Activated naive CD8-positive, alpha-beta T cell treated with anti-CD3 and anti-CD28 coated beads for 36 hours (primary cell): Measurements from ENCODE around the gene FADS1. TPM values are rescaled to one million over a fixed set of nuclear protein-coding genes. Genes with fewer than 3 reads are reported as not detected.

Source experiments
- DNase-seq: peaks from one replicate; pipeline ENCODE4 v3.0.0; 2021
- H3K27ac Mint-ChIP-seq: one replicate; pipeline ENCODE4 v1.8.0; 2022; ENCODE audit warnings: mild to moderate bottlenecking, moderate library complexity, mixed read lengths
- H3K27me3 Mint-ChIP-seq: one replicate; pipeline ENCODE4 v1.8.0; 2022; ENCODE audit warnings: mild to moderate bottlenecking, mixed read lengths
- H3K36me3 Mint-ChIP-seq: one replicate; pipeline ENCODE4 v1.8.0; 2021; ENCODE audit warnings: mild to moderate bottlenecking, mixed read lengths
- H3K4me1 Mint-ChIP-seq: one replicate; pipeline ENCODE4 v1.8.0; 2021; ENCODE audit warnings: mixed read lengths
- H3K4me3 Mint-ChIP-seq: one replicate; pipeline ENCODE4 v1.8.0; 2022; ENCODE audit warnings: mild to moderate bottlenecking, moderate library complexity, mixed read lengths
- H3K9me3 Mint-ChIP-seq: one replicate; pipeline ENCODE4 v1.8.0; 2022; ENCODE audit warnings: mixed read lengths
- total RNA-seq, 2 experiments: library from RNA; stranded (reverse); gene quantifications; one replicate each; pipeline ENCODE4 v1.2.3, GENCODE V29; 2021

The FADS1 gene
- total RNA-seq, 2 experiments from 2014 or later, result 18.1 to 18.2 TPM

DNA sequence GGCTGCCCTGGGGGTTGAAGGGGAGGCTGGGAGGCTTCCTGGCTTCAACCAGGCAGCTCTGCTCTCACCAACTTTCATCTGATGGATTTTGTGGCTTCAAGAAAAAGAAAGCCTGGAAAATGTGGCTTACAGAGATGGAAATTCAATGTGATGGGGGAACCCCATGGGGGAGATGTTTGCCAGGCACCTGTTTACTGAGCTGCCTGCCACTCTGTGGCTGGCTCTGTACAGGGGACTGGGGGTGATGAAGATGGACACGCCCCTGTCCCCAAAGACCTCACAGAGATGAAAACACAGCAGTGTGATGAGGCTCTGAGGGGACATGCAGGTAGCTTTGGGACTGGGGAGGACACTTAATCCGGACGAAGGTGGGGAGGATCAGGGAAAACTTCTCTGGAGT is 34.5 kb downstream of the FADS1 start:
- Mint-ChIP-seq H3K9me3 (no peaks in the 10 kb centered on the region), H3K27ac (no peak overlapping the region), H3K4me1 (peaks cover 10% of the 10 kb centered on the region), H3K27me3 (peaks cover 8% of the 10 kb centered on the region), H3K4me3 (no peak overlapping the region), H3K36me3 (no peaks in the 10 kb centered on the region)
- DNase-seq, result no peak

DNA sequence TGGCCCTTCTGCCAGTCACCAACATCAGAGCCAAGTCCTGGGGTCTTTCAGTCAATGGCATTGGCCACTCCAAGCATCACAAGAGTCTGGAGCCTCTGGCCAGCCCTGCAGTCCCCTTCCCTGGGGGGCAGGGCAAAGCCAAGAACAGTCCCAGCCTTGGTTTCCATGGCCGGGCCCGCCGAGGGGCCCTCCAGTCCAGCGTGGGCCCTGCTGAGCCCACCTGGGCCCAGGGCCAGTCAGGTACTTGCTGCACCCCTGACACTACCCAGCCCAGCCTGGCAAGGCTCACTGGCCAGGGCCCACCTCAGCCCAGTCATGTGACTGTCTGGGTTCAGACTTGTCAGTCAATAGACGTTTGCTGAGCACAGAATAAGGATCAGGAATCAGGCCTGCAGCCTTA is 35.2 kb downstream of the FADS1 start:
- H3K27ac Mint-ChIP-seq, result no peak overlapping the region

DNA sequence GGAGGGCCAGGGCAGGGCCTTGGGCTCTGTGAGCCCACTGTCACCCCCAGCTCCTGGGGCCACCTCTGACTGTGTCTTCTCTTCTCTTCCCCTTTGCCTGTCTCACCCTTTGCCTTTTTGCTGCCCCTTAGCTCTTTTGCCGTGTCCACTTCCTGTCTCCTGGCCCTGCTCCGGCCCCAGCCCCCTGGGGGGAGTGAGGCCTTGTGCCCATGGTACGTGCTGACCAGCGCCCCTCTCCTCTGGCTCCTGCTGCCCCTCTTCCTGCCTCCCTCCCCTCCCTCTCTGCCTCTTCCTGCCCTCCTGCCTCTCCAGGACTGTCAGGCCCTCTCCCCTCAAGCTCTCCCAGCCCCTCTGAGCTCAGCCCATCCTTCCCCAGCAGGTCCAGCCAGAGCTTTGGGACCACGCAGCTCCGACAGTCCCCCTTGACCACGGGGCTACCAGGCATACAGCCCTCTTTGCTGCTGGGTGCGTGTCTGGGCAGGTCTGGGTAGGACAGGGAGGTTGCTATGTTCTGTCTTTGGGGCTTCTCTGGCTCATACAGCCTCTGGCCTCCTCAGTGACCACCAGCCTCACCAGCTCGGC is 36.1 kb downstream of the FADS1 start:
- H3K36me3 Mint-ChIP-seq, result no peaks in the 10 kb centered on the region
- DNase-seq, result no peak
- peaks cover 12% of the 10 kb centered on the region for H3K27me3 Mint-ChIP-seq
- no peak overlapping the region for H3K27ac Mint-ChIP-seq
- H3K4me3 Mint-ChIP-seq, result no peak overlapping the region
- peaks cover 14% of the 10 kb centered on the region for H3K4me1 Mint-ChIP-seq
- H3K9me3 Mint-ChIP-seq, result no peaks in the 10 kb centered on the region

More for the DNA sequence above, 35.2 kb downstream of the FADS1 start:
- no peak overlapping the region for H3K4me3 Mint-ChIP-seq
- no peak for DNase-seq
- peaks cover 10% of the 10 kb centered on the region for H3K27me3 Mint-ChIP-seq
- H3K36me3 Mint-ChIP-seq, result no peaks in the 10 kb centered on the region
- H3K4me1 Mint-ChIP-seq, result peaks cover 13% of the 10 kb centered on the region
- H3K9me3 Mint-ChIP-seq, result no peaks in the 10 kb centered on the region

DNA sequence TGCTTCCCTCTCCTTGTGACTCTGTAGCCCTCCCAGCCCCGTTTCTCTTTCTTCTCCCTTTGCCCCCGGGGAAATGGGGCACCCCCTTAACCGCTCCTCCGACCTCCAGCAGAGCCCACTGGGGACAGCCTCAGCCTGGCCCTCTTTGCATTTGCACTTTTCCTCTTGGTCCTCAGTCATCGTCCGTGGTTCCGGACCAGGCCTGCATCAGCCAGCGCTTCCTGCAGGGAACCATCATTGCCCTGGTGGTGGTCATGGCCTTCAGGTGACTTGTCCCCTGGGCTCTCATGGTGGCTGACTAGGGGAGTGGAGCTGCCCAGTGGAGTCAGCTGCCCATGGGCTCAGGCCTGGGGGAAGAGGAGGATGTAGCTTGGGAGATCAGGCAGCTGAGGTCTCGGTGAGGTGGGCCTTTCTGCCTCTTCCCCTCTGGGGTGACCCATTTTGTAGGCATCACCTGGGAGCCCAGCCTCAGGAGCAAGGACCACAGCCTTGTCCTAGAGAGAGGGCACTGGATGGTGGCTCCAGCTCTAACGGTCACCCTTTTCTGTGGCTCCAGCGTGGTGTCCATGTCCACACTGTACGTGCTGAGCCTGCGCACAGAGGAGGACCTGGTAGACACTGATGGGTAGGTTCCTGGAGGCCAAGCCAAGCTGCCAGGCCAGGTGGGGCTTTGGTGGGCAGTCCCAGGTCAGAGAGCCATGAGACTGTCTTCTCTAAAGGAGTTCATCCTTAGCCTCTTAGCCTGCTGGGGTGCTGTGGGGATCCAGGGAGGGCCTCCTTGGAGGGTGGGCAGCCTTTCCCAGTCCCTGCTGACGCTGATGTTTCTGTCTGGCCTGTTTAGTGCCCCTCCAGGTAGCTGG is 36.9 kb downstream of the FADS1 start:
- Mint-ChIP-seq H3K36me3 (no peaks in the 10 kb centered on the region), H3K27ac (no peak overlapping the region), H3K27me3 (peaks cover 16% of the 10 kb centered on the region), H3K4me3 (no peak overlapping the region), H3K9me3 (no peaks in the 10 kb centered on the region), H3K4me1 (peaks cover 14% of the 10 kb centered on the region)
- DNase-seq, result no peak

DNA sequence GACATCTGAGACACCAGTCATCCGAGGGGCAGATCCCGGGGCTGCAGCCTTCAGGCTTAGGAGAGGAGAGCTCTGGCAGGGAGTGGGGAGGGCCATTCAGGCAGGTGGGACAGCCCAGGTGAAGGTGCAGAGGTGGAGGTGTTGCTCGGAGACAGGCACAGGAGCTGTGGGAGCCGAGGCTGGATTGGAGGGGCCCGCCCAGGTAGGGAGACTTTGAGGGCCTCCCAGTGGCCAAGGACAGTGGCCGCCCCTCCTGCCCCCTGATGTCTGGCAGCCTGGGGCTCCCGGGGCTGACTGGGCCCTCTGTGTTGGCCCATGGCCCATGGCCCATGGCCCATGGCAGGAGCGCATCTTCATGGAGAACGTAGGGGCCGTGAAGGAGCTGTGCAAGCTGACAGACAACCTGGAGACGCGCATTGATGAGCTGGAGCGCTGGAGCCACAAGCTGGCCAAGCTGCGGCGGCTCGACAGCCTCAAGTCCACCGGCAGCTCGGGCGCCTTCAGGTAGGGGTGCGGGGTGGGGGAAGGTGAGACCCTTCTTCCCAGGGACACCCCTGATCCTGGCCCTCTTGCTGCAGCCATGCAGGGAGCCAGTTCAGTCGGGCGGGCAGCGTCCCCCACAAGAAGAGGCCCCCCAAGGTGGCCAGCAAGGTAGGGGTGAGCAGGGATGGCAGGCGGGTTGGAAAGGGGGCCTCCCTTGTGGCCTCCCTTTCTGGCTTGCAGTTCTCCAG is 37.7 kb downstream of the FADS1 start:
- Mint-ChIP-seq H3K4me3 (no peak overlapping the region), H3K4me1 (peaks cover 14% of the 10 kb centered on the region), H3K36me3 (no peaks in the 10 kb centered on the region), H3K27me3 (peaks cover 16% of the 10 kb centered on the region), H3K9me3 (no peaks in the 10 kb centered on the region), H3K27ac (no peak overlapping the region)
- DNase-seq, result no peak

DNA sequence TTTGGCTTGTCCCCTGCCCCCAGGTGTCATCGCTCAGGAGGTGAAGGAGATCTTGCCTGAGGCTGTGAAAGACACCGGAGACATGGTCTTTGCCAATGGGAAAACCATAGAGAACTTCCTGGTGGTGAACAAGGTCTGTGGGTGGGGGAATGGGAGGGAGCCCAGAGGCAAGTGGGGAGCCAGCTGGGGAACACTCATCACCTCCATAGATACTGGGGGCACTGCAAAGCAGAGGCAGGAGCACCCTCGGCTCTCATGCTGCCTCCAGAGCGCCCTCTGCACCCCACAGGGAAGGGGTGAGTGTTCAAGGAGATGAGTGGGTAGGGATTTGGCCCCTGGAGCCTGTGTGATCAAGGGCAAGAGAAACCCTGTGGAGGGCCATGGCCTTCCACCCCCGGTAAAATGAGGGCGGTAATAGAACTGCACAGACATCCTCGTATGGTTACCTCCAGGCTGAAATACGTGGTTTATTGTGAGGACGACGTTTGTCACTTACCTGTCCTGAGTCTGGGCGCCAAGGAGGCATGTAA is 38.4 kb downstream of the FADS1 start:
- Mint-ChIP-seq H3K4me3 (no peak overlapping the region), H3K9me3 (no peaks in the 10 kb centered on the region), H3K4me1 (peaks cover 14% of the 10 kb centered on the region), H3K27ac (no peak overlapping the region), H3K27me3 (peaks cover 16% of the 10 kb centered on the region), H3K36me3 (no peaks in the 10 kb centered on the region)
- DNase-seq, result no peak

DNA sequence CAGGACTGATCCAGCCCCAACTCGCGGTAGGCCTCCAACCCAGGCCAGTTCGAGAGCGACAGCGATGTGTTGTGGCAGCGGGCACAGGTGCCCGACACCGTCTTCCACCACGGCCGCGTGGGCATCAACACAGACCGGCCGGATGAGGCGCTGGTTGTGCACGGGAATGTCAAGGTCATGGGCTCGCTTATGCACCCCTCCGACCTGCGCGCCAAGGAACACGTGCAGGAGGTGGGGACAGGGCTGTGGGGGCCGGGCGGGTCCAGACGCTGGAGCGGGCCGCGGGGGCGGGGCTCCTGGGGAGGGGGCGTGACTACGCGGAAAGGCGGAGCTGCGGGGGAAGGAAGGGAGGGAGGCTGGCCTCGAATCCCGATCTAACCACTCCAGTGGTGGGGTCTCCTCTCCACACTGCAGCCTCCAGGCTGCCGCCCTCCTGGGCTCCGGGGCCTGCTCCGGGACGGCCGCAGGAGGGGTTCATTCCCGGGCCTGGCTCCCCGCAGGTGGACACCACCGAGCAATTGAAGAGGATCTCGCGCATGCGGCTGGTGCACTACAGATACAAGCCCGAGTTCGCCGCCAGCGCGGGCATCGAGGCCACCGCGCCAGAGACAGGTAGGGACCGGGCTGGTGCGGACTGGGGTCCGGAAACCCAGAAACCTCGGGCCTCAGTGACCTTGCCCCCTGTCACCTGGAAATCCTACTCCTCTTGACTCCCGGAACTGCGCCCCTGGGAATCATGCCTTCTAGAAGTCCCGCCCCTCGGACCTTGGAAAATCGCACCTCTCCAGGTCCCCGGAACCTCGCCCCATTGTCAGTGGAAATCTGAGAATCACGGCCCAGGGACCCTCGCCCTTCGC is 39.3 kb downstream of the FADS1 start:
- H3K36me3 Mint-ChIP-seq, result no peaks in the 10 kb centered on the region
- no peak overlapping the region for H3K27ac Mint-ChIP-seq
- peak overlapping the region; percentile 25 for H3K4me3 Mint-ChIP-seq
- peaks cover 16% of the 10 kb centered on the region for H3K27me3 Mint-ChIP-seq
- DNase-seq, result peak; percentile 60
- H3K9me3 Mint-ChIP-seq, result no peaks in the 10 kb centered on the region
- H3K4me1 Mint-ChIP-seq, result peaks cover 12% of the 10 kb centered on the region

DNA sequence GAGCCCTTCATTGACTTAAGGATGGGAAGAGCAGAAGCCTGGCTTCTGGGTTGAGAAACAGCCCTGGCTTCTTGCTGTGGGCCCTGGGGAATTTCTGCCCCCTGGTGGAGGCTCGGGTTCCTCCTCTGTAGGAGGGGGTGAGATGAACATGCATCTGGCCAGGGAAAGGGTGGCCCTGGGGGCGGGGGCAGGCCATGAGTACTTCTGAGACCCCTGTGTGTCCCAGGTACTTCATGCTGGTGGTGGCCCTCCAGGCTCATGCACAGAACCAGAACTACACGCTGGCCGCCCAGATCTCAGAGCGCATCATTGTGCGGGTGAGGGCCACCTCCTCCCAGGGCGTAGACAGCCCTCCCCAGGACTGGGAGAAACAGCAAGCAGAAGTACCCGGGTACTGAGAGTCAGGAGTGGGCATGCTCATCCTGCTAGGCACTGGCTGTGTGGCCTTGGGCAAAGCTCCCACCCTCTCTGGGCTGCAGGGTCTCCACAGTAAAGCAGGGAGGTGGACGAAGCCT is 40.2 kb downstream of the FADS1 start:
- peaks cover 16% of the 10 kb centered on the region for H3K27me3 Mint-ChIP-seq
- peaks cover 8% of the 10 kb centered on the region for H3K4me1 Mint-ChIP-seq
- no peak overlapping the region for H3K27ac Mint-ChIP-seq
- H3K4me3 Mint-ChIP-seq, result no peak overlapping the region
- DNase-seq, result peak; percentile 67
- H3K36me3 Mint-ChIP-seq, result no peaks in the 10 kb centered on the region
- H3K9me3 Mint-ChIP-seq, result no peaks in the 10 kb centered on the region

DNA sequence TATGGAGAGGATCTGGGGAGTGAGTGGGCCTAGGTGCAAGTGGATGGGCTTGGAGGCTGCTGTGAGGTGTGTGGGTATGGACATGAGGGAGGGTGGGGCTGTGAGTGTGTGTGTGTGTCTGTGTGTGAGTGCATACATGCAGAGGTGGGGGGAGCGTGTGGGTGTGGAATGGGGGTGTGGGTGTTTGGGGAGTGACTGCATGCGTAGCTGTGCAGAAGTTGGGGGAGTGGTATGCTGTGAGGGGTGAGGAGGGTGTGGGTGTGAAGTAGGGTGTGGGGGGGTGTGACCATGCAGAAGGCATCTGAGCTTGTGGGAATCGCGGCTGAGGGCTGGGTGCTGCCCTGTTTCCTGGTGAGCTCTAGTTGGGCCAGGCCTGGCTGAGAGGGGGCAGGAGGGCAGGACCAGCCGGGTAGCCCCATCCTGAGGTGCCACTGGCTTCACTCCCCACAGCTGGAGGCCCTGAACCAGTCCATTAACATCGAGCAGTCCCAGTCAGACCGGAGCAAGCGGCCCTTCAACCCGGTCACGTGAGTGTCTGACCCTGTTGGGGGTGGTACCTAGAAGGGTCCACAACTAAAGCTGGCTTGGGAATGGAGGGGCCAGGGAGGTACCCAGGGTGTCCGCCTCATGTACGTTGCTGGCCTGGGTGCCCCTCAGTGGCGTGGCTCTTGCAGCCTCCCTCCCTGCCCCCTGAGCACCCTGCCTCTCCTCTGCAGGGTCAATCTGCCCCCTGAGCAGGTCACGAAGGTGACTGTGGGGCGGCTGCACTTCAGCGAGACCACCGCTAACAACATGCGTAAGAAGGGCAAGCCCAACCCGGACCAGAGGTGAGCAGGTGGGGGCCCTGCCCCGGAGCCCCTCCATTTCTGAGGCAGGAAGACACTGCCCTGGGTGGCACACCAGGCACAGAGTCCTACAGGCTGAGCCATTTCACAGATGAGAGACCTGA is 40.9 kb downstream of the FADS1 start:
- H3K36me3 Mint-ChIP-seq, result no peaks in the 10 kb centered on the region
- no peaks in the 10 kb centered on the region for H3K9me3 Mint-ChIP-seq
- H3K4me3 Mint-ChIP-seq, result no peak overlapping the region
- H3K27ac Mint-ChIP-seq, result no peak overlapping the region
- peaks cover 16% of the 10 kb centered on the region for H3K27me3 Mint-ChIP-seq
- no peak for DNase-seq
- peaks cover 8% of the 10 kb centered on the region for H3K4me1 Mint-ChIP-seq

DNA sequence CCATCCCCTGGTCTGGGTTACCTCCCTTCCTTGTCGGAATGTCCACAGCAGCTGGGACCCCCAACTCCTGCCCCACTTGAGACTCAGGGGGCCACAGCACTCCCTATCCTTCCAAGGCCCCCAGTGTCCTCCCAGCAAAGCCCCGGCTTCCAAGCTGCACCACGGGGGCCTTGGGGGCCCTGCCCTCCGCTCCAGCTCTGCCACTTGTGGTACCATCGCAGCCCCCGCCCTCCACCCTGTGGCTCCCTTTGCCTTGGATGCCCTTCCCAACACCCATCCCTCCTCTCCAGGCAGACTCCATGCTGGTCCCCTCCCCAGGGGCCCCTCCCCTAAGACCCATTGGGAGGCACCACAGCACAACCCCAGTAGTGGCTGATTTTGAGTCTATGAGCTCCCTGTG is 41.7 kb downstream of the FADS1 start:
- H3K4me3 Mint-ChIP-seq, result no peak overlapping the region
- peaks cover 8% of the 10 kb centered on the region for H3K4me1 Mint-ChIP-seq
- H3K27ac Mint-ChIP-seq, result no peak overlapping the region
- peaks cover 16% of the 10 kb centered on the region for H3K27me3 Mint-ChIP-seq
- H3K36me3 Mint-ChIP-seq, result no peaks in the 10 kb centered on the region
- no peaks in the 10 kb centered on the region for H3K9me3 Mint-ChIP-seq
- no peak for DNase-seq

DNA sequence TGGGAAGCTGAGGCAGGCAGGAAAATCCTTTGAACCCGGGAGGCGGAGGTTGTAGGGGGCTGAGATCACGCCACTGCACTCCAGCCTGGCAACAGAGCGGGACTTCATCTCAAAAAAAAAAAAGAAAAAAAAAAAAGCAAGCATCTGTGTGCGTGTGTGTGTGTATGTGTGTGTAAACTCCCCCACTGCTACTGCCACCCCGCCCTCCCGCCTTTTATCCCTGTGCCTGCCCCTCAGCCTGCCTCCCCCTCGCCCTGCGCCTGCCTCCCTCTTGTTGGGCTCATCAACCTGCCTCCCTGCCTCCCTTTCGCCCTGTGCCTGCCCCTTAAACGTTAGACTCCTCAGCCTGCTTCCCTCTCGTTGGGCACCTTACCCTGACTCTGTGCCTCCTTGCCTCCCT is 42.4 kb downstream of the FADS1 start:
- peaks cover 8% of the 10 kb centered on the region for H3K4me1 Mint-ChIP-seq
- no peak overlapping the region for H3K27ac Mint-ChIP-seq

DNA sequence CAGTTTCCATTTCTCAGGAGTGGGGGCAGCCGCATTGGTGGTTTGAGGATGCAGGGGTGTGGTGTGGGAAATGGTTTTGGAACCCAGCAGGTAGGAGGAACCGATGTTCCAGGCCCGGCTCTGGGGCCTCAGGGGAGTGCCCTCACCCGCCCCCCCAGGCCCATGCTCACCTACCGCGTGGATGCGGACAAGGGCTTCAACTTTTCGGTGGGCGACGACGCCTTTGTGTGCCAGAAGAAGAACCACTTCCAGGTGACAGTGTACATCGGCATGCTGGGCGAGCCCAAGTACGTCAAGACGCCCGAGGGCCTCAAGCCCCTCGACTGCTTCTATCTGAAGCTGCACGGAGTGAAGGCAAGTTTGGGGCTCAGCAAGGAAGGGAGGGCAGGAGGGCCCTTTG is 43.0 kb downstream of the FADS1 start:
- peaks cover 16% of the 10 kb centered on the region for H3K27me3 Mint-ChIP-seq

More for the DNA sequence above, 42.4 kb downstream of the FADS1 start:
- DNase-seq, result no peak
- Mint-ChIP-seq H3K4me3 (no peak overlapping the region), H3K27me3 (peaks cover 16% of the 10 kb centered on the region), H3K9me3 (no peaks in the 10 kb centered on the region), H3K36me3 (no peaks in the 10 kb centered on the region)

DNA sequence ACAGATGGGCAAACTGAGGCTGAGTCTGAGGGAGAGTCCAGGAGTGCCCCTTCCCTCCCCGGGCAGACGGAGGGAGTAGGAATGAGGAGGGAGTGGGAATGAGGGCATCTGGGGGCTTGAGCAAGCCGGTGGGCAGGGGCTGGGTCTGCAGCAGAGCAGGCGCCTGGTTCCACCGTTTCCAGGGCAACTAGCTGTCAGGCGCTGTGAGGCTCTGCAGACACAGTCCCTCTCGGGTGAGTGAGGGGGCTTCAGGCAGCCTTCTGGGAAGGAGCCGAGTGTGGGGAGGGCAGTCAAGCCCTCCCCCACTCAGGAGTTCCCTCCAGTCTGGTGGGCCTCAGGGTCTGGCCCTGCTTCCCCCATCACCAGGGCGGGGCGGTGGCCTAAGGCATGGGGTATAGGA is 43.4 kb downstream of the FADS1 start:
- no peaks in the 10 kb centered on the region for H3K36me3 Mint-ChIP-seq
- no peaks in the 10 kb centered on the region for H3K9me3 Mint-ChIP-seq
- peaks cover 8% of the 10 kb centered on the region for H3K4me1 Mint-ChIP-seq
- no peak for DNase-seq
- H3K4me3 Mint-ChIP-seq, result no peak overlapping the region
- no peak overlapping the region for H3K27ac Mint-ChIP-seq
- peaks cover 14% of the 10 kb centered on the region for H3K27me3 Mint-ChIP-seq

More for the DNA sequence above, 43.0 kb downstream of the FADS1 start:
- Mint-ChIP-seq H3K9me3 (no peaks in the 10 kb centered on the region), H3K27ac (no peak overlapping the region), H3K4me3 (no peak overlapping the region), H3K4me1 (peaks cover 8% of the 10 kb centered on the region), H3K36me3 (no peaks in the 10 kb centered on the region)
- no peak for DNase-seq
